ENCODE results near the gene JARID2.

Gene JARID2

DNA sequence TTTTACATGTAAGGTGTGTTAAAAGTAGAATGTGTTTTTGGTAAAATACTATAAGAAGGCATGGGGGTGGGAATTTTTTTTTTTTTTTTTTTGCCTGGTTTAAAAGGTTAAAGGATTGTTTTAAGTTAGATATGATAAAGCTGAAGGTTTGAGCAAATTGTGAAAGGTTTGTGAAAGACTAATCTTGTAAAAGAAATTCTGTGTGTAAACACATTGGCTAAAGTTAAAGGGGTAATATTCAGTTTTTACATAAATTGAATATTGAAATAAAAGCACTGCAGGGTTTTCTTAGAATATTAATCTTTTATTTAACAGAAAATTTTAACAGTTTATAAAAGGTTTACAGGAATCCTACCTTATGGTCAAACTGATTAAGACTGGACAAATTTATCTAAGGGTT, 311.3 kb downstream of the JARID2 start:
- DNase-seq = no peak
- TF ChIP-seq EZH2phosphoT487 (IDR thresholded peaks at IDR 0.05; ENCODE audit: low read length) = no peak
- TF ChIP-seq, protein P1, sequence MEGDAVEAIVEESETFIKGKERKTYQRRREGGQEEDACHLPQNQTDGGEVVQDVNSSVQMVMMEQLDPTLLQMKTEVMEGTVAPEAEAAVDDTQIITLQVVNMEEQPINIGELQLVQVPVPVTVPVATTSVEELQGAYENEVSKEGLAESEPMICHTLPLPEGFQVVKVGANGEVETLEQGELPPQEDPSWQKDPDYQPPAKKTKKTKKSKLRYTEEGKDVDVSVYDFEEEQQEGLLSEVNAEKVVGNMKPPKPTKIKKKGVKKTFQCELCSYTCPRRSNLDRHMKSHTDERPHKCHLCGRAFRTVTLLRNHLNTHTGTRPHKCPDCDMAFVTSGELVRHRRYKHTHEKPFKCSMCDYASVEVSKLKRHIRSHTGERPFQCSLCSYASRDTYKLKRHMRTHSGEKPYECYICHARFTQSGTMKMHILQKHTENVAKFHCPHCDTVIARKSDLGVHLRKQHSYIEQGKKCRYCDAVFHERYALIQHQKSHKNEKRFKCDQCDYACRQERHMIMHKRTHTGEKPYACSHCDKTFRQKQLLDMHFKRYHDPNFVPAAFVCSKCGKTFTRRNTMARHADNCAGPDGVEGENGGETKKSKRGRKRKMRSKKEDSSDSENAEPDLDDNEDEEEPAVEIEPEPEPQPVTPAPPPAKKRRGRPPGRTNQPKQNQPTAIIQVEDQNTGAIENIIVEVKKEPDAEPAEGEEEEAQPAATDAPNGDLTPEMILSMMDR (IDR thresholded peaks at IDR 0.05; ENCODE audit: low read length) = no peak
- TF ChIP-seq EZH2 (optimal IDR thresholded peaks at IDR 0.05; ENCODE audit: low read depth, low read length) = no peak
- H3K27ac ChIP-seq (ENCODE audit: low read length) = no peak overlapping the region
- H3K79me2 ChIP-seq (ENCODE audit: low read length) = 0 out of 2 replicates have a peak, but pooled peaks cover 4% of the 10 kb centered on the region
- H3K9me3 ChIP-seq (replicated peaks; ENCODE audit: insufficient read depth, low read length) = no peaks in the 10 kb centered on the region
- H3K36me3 ChIP-seq (replicated peaks; ENCODE audit: insufficient read depth, low read length) = no peaks in the 10 kb centered on the region
- H3F3A ChIP-seq (ENCODE audit: insufficient read depth, low read length) = no peaks in the 10 kb centered on the region
- no peaks in the 10 kb centered on the region for H3K27me3 ChIP-seq (replicated peaks; ENCODE audit: insufficient read depth, low read length)
- no peaks in the 10 kb centered on the region for H4K20me1 ChIP-seq (ENCODE audit: insufficient read depth, low read length)
- no peak overlapping the region for H3K4me3 ChIP-seq (ENCODE audit: low read length)
- H2AFZ ChIP-seq (ENCODE audit: low read length) = no peak overlapping the region
- H3K9me2 ChIP-seq (replicated peaks; ENCODE audit: insufficient read depth, low read length) = no peaks in the 10 kb centered on the region
- no peak overlapping the region for H3K4me2 ChIP-seq (ENCODE audit: low read depth, low read length)
- no peaks in the 10 kb centered on the region for H3K4me1 ChIP-seq (ENCODE audit: low read length)
- no peak overlapping the region for H3K9ac ChIP-seq (ENCODE audit: low read length)

DNA sequence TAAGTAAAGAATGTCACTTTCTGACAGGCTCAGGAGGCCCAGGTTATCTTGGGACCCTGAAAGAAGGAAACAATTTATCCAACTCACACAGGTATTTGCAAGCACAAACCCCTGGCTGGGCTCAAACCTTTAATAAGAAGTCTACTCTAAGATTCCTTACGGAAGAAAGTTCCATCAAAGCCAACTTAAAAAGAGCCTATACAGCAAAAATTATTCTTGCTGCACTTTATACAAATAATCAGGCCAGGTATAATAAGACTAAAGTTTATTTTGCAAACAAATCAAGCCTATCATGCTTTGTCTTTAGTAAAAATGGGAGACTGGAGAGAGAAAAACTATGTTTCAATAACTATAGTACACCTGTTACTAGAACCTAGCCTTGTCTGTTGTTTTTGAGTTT, 314.8 kb downstream of the JARID2 start:
- H3K4me3 ChIP-seq (ENCODE audit: low read length) = no peak overlapping the region
- no peaks in the 10 kb centered on the region for H3K27me3 ChIP-seq (replicated peaks; ENCODE audit: insufficient read depth, low read length)
- H3K36me3 ChIP-seq (replicated peaks; ENCODE audit: insufficient read depth, low read length) = no peaks in the 10 kb centered on the region
- no peaks in the 10 kb centered on the region for H3K9me3 ChIP-seq (replicated peaks; ENCODE audit: insufficient read depth, low read length)
- no peak overlapping the region for H2AFZ ChIP-seq (ENCODE audit: low read length)
- H3K4me1 ChIP-seq (ENCODE audit: low read length) = no peaks in the 10 kb centered on the region
- no peak overlapping the region for H3K4me2 ChIP-seq (ENCODE audit: low read depth, low read length)
- DNase-seq = no peak
- H4K20me1 ChIP-seq (ENCODE audit: insufficient read depth, low read length) = no peaks in the 10 kb centered on the region
- H3K9me2 ChIP-seq (replicated peaks; ENCODE audit: insufficient read depth, low read length) = no peaks in the 10 kb centered on the region
- no peaks in the 10 kb centered on the region for H3F3A ChIP-seq (ENCODE audit: insufficient read depth, low read length)
- TF ChIP-seq, protein P1 (IDR thresholded peaks at IDR 0.05; ENCODE audit: low read length) = no peak
- TF ChIP-seq EZH2 (optimal IDR thresholded peaks at IDR 0.05; ENCODE audit: low read depth, low read length) = no peak
- TF ChIP-seq EZH2phosphoT487 (IDR thresholded peaks at IDR 0.05; ENCODE audit: low read length) = no peak
- peaks cover 14% of the 10 kb centered on the region; the same call in 1 of the 2 replicates for H3K79me2 ChIP-seq (ENCODE audit: low read length)
- H3K27ac ChIP-seq (ENCODE audit: low read length) = no peak overlapping the region
- no peak overlapping the region for H3K9ac ChIP-seq (ENCODE audit: low read length)

DNA sequence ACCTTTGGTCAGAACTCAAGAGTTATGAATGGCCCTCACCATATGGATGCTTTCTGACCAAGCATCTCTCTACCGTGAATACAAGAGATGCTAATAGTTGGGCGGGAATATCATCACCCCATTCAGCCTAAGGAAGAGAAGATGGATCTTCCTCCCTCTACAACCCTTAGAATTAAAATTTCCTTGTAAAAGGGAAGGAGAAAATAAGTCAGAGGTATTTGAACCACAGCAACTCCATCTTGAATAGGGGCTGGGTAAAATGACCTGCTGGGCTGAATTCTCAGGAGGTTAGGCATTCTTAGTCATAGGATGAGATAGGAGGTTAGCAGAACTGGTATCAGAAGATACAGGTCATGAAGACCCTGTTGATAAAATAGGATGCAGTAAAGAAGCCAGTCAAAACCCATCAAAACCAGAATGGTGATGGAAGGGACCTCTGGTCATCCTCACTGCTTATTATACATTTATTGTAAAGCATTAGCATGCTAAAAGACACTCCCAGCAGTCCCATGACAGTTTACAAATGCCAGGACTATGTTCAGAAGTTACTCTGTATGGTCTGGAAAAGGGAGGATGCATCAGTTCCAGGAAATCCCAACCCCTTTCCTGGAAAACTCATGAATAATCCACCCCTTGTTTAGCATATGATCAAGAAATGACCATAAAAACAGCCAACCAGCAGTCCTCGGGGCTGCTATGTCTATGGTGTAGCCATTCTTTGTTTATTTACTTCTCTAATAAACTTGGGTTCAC, 315.8 kb downstream of the JARID2 start:
- Histone ChIP-seq H3K9me3 (replicated peaks; ENCODE audit: insufficient read depth, low read length) (no peaks in the 10 kb centered on the region), H3K79me2 (ENCODE audit: low read length) (peaks cover 14% of the 10 kb centered on the region; the same call in 1 of the 2 replicates), H3F3A (ENCODE audit: insufficient read depth, low read length) (no peaks in the 10 kb centered on the region), H3K36me3 (replicated peaks; ENCODE audit: insufficient read depth, low read length) (no peaks in the 10 kb centered on the region), H3K4me2 (ENCODE audit: low read depth, low read length) (no peak overlapping the region), H3K9me2 (replicated peaks; ENCODE audit: insufficient read depth, low read length) (no peaks in the 10 kb centered on the region), H3K27me3 (replicated peaks; ENCODE audit: insufficient read depth, low read length) (no peaks in the 10 kb centered on the region), H3K4me3 (ENCODE audit: low read length) (no peak overlapping the region), H3K9ac (ENCODE audit: low read length) (no peak overlapping the region), H2AFZ (ENCODE audit: low read length) (no peak overlapping the region), H3K27ac (ENCODE audit: low read length) (no peak overlapping the region), H3K4me1 (ENCODE audit: low read length) (no peaks in the 10 kb centered on the region), H4K20me1 (ENCODE audit: insufficient read depth, low read length) (no peaks in the 10 kb centered on the region)
- TF ChIP-seq, protein P1 (IDR thresholded peaks at IDR 0.05; ENCODE audit: low read length) = no peak
- TF ChIP-seq EZH2phosphoT487 (IDR thresholded peaks at IDR 0.05; ENCODE audit: low read length) (no peak), EZH2 (optimal IDR thresholded peaks at IDR 0.05; ENCODE audit: low read depth, low read length) (no peak)
- no peak for DNase-seq
